GM12878 (cell line): ENCODE data around the gene BCAP29. TPM values are rescaled to one million over a fixed set of nuclear protein-coding genes. Genes with fewer than 3 reads are reported as not detected.

Source experiments
- polyA plus RNA-seq, 11 experiments: library from polyadenylated mRNA; depleted of rRNA in 4 of 11; unstranded in 6 of 11; stranded (reverse) in 5 of 11; fragments of >200 nt; fragmentation: Nextera tagmentation in 4 of 11; fragmentation: Illumina TruSeq in 1 of 11; extraction: Ambion mirVana in 4 of 11; extraction: Trizol in 1 of 11; gene quantifications; 1 replicate in 1 of 11; 2 replicates in 10 of 11; pipeline versions ENCODE4 v1.2.1 to v1.2.3, GENCODE V29; 2011 to 2016; ENCODE audit warnings: inconsistent platforms in 2 of 11, missing spikeins in 2 of 11, low read depth in 1 of 11
- small RNA-seq: library from RNA; depleted of rRNA; stranded (forward); fragments of <200 nt; gene quantifications from one replicate; pipeline ENCODE3, GENCODE V24; 2014
- total RNA-seq, 4 experiments: library from RNA; depleted of rRNA in 3 of 4; stranded (reverse); fragments of >200 nt in 3 of 4; fragmentation: Illumina TruSeq in 1 of 4; extraction: Trizol in 1 of 4; gene quantifications; 2 replicates each; pipeline versions ENCODE4 v1.2.1 to v1.2.3, GENCODE V29; 2013 to 2021

The BCAP29 gene
- total and polyA plus RNA-seq, 10 of the 15 experiments (the other 5 are each of a cell fraction or from before 2014, with no cell fraction given) = 26.5 to 58.5 (median 34.8) TPM

Small RNA genes lying within 50 kb of the gene (small RNA-seq; reads per million reads assigned to genes)
- gene BANF1P5 (not detected), gene RF01233 (not detected)

Other genes starting within 250 kb of the BCAP29 start
- gene GPR22, start 110.2 kb upstream of the BCAP29 start, total RNA-seq (2014; rRNA removed) = not detected in 2 replicates
- gene GPR22, start 110.2 kb upstream of the BCAP29 start, total RNA-seq (2014; rRNA removed; fragmentation: Illumina TruSeq; extraction: Trizol) = not detected in 2 replicates
- not detected in 2 replicates for gene GPR22, start 110.2 kb upstream of the BCAP29 start, total RNA-seq (2021)
- not detected in 2 replicates for gene GPR22, start 110.2 kb upstream of the BCAP29 start, polyA plus RNA-seq (2011; rRNA removed)
- gene GPR22, start 110.2 kb upstream of the BCAP29 start, polyA plus RNA-seq (2014; fragmentation: Illumina TruSeq; extraction: Trizol) = not detected in 2 replicates
- under 1 TPM; 0.11 to 0.71 TPM for gene GPR22, start 110.2 kb upstream of the BCAP29 start, polyA plus RNA-seq (2014; fragmentation: Nextera tagmentation; extraction: Ambion mirVana)
- not detected in 2 replicates for gene GPR22, start 110.2 kb upstream of the BCAP29 start, polyA plus RNA-seq (2014; rRNA removed)
- gene GPR22, start 110.2 kb upstream of the BCAP29 start, polyA plus RNA-seq (2016; fragmentation: Nextera tagmentation; extraction: Ambion mirVana) = under 1 TPM; 0.44 to 0.50 TPM
- 15.1 and 18.0 TPM in 2 replicates for gene COG5, start 16.3 kb upstream of the BCAP29 start, total RNA-seq (2014; rRNA removed)
- gene COG5, start 16.3 kb upstream of the BCAP29 start, total RNA-seq (2014; rRNA removed; fragmentation: Illumina TruSeq; extraction: Trizol) = 27.9 and 30.4 TPM in 2 replicates
- gene COG5, start 16.3 kb upstream of the BCAP29 start, total RNA-seq (2021) = 17.8 and 19.7 TPM in 2 replicates
- 25.1 and 37.8 TPM in 2 replicates for gene COG5, start 16.3 kb upstream of the BCAP29 start, polyA plus RNA-seq (2011; rRNA removed)
- 15.3 and 24.6 TPM in 2 replicates for gene COG5, start 16.3 kb upstream of the BCAP29 start, polyA plus RNA-seq (2014; fragmentation: Illumina TruSeq; extraction: Trizol)
- 1 to 10 TPM; 5.5 to 6.8 TPM for gene COG5, start 16.3 kb upstream of the BCAP29 start, polyA plus RNA-seq (2014; fragmentation: Nextera tagmentation; extraction: Ambion mirVana)
- gene COG5, start 16.3 kb upstream of the BCAP29 start, polyA plus RNA-seq (2014; rRNA removed) = 17.9 and 18.8 TPM in 2 replicates
- gene COG5, start 16.3 kb upstream of the BCAP29 start, polyA plus RNA-seq (2016; fragmentation: Nextera tagmentation; extraction: Ambion mirVana) = 10 to 100 TPM; 13.7 to 15.9 TPM
- 12.8 and 13.3 TPM in 2 replicates for gene DUS4L, start 16.3 kb upstream of the BCAP29 start, total RNA-seq (2014; rRNA removed)
- 12.3 and 12.7 TPM in 2 replicates for gene DUS4L, start 16.3 kb upstream of the BCAP29 start, total RNA-seq (2014; rRNA removed; fragmentation: Illumina TruSeq; extraction: Trizol)
- 7.6 and 11.7 TPM in 2 replicates for gene DUS4L, start 16.3 kb upstream of the BCAP29 start, total RNA-seq (2021)
- gene DUS4L, start 16.3 kb upstream of the BCAP29 start, polyA plus RNA-seq (2011; rRNA removed) = 10.6 and 18.0 TPM in 2 replicates
- gene DUS4L, start 16.3 kb upstream of the BCAP29 start, polyA plus RNA-seq (2014; fragmentation: Illumina TruSeq; extraction: Trizol) = 14.1 and 19.2 TPM in 2 replicates
- 1 to 10 TPM; 5.3 to 7.1 TPM for gene DUS4L, start 16.3 kb upstream of the BCAP29 start, polyA plus RNA-seq (2014; fragmentation: Nextera tagmentation; extraction: Ambion mirVana)
- 12.1 and 13.0 TPM in 2 replicates for gene DUS4L, start 16.3 kb upstream of the BCAP29 start, polyA plus RNA-seq (2014; rRNA removed)
- gene DUS4L, start 16.3 kb upstream of the BCAP29 start, polyA plus RNA-seq (2016; fragmentation: Nextera tagmentation; extraction: Ambion mirVana) = 10 to 100 TPM; 13.3 to 15.3 TPM
- gene SLC26A4, start 80.6 kb downstream of the BCAP29 start, total RNA-seq (2014; rRNA removed) = 0.06 TPM in 1 of 2 replicates, not detected in the other
- gene SLC26A4, start 80.6 kb downstream of the BCAP29 start, total RNA-seq (2014; rRNA removed; fragmentation: Illumina TruSeq; extraction: Trizol) = 0.09 and 0.18 TPM in 2 replicates
- not detected in 2 replicates for gene SLC26A4, start 80.6 kb downstream of the BCAP29 start, total RNA-seq (2021)
- gene SLC26A4, start 80.6 kb downstream of the BCAP29 start, polyA plus RNA-seq (2011; rRNA removed) = 0.08 and 0.17 TPM in 2 replicates
- gene SLC26A4, start 80.6 kb downstream of the BCAP29 start, polyA plus RNA-seq (2014; fragmentation: Illumina TruSeq; extraction: Trizol) = 0.01 and 0.21 TPM in 2 replicates
- gene SLC26A4, start 80.6 kb downstream of the BCAP29 start, polyA plus RNA-seq (2014; fragmentation: Nextera tagmentation; extraction: Ambion mirVana) = not detected
- 0.20 TPM in 1 of 2 replicates, not detected in the other for gene SLC26A4, start 80.6 kb downstream of the BCAP29 start, polyA plus RNA-seq (2014; rRNA removed)
- gene SLC26A4, start 80.6 kb downstream of the BCAP29 start, polyA plus RNA-seq (2016; fragmentation: Nextera tagmentation; extraction: Ambion mirVana) = under 1 TPM in 1 of 2 experiments, not detected in 1; 0.16 TPM
- 16.4 and 20.3 TPM in 2 replicates for gene CBLL1, start 163.9 kb downstream of the BCAP29 start, total RNA-seq (2014; rRNA removed)
- gene CBLL1, start 163.9 kb downstream of the BCAP29 start, total RNA-seq (2014; rRNA removed; fragmentation: Illumina TruSeq; extraction: Trizol) = 32.4 and 32.9 TPM in 2 replicates
- 26.2 and 28.3 TPM in 2 replicates for gene CBLL1, start 163.9 kb downstream of the BCAP29 start, total RNA-seq (2021)
- gene CBLL1, start 163.9 kb downstream of the BCAP29 start, polyA plus RNA-seq (2011; rRNA removed) = 10.1 and 18.5 TPM in 2 replicates
- gene CBLL1, start 163.9 kb downstream of the BCAP29 start, polyA plus RNA-seq (2014; fragmentation: Illumina TruSeq; extraction: Trizol) = 32.7 and 42.8 TPM in 2 replicates
- gene CBLL1, start 163.9 kb downstream of the BCAP29 start, polyA plus RNA-seq (2014; fragmentation: Nextera tagmentation; extraction: Ambion mirVana) = 1 to 10 TPM; 8.6 to 9.3 TPM
- gene CBLL1, start 163.9 kb downstream of the BCAP29 start, polyA plus RNA-seq (2014; rRNA removed) = 7.2 and 9.8 TPM in 2 replicates
- 10 to 100 TPM; 32.9 to 40.1 TPM for gene CBLL1, start 163.9 kb downstream of the BCAP29 start, polyA plus RNA-seq (2016; fragmentation: Nextera tagmentation; extraction: Ambion mirVana)
- not detected in 2 replicates for gene SLC26A3, start 223.0 kb downstream of the BCAP29 start, total RNA-seq (2014; rRNA removed)
- gene SLC26A3, start 223.0 kb downstream of the BCAP29 start, total RNA-seq (2014; rRNA removed; fragmentation: Illumina TruSeq; extraction: Trizol) = not detected in 2 replicates
- 0.46 and 0.53 TPM in 2 replicates for gene SLC26A3, start 223.0 kb downstream of the BCAP29 start, total RNA-seq (2021)
- gene SLC26A3, start 223.0 kb downstream of the BCAP29 start, polyA plus RNA-seq (2011; rRNA removed) = not detected in 2 replicates
- gene SLC26A3, start 223.0 kb downstream of the BCAP29 start, polyA plus RNA-seq (2014; fragmentation: Illumina TruSeq; extraction: Trizol) = not detected in 2 replicates
- gene SLC26A3, start 223.0 kb downstream of the BCAP29 start, polyA plus RNA-seq (2014; fragmentation: Nextera tagmentation; extraction: Ambion mirVana) = not detected
- gene SLC26A3, start 223.0 kb downstream of the BCAP29 start, polyA plus RNA-seq (2014; rRNA removed) = not detected in 2 replicates
- gene SLC26A3, start 223.0 kb downstream of the BCAP29 start, polyA plus RNA-seq (2016; fragmentation: Nextera tagmentation; extraction: Ambion mirVana) = not detected